ENCODE data around the gene SYCP2L.

The SYCP2L gene

DNA sequence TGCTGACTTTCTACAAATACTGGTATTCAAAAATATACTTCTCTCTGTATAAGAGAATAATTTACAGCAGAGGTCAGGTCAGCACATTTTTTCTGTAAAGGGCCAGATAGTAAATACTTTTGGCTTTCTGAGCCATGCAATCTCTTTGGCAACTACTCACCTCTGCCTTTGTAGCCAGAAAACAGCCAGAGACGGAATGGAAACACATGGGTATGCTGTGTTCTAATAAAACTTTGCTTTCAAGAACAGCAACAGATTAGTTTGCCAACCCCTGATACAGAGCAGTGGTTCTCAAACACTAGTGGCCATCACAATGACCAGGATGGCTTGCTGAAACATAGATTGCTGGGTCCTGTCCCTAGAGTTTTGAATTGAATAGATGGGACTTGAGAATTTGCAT lies 46.3 kb downstream of the SYCP2L start:
- TF ChIP-seq, protein P1, sequence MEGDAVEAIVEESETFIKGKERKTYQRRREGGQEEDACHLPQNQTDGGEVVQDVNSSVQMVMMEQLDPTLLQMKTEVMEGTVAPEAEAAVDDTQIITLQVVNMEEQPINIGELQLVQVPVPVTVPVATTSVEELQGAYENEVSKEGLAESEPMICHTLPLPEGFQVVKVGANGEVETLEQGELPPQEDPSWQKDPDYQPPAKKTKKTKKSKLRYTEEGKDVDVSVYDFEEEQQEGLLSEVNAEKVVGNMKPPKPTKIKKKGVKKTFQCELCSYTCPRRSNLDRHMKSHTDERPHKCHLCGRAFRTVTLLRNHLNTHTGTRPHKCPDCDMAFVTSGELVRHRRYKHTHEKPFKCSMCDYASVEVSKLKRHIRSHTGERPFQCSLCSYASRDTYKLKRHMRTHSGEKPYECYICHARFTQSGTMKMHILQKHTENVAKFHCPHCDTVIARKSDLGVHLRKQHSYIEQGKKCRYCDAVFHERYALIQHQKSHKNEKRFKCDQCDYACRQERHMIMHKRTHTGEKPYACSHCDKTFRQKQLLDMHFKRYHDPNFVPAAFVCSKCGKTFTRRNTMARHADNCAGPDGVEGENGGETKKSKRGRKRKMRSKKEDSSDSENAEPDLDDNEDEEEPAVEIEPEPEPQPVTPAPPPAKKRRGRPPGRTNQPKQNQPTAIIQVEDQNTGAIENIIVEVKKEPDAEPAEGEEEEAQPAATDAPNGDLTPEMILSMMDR (IDR thresholded peaks at IDR 0.05; ENCODE audit: borderline replicate concordance, control extremely low read depth, extremely low read depth, insufficient read depth, missing control alignments), result no peak
- in situ Hi-C loops (cut with MboI; ENCODE audit: low sequenced_read_pairs, unreplicated experiment), result no loop called here

DNA sequence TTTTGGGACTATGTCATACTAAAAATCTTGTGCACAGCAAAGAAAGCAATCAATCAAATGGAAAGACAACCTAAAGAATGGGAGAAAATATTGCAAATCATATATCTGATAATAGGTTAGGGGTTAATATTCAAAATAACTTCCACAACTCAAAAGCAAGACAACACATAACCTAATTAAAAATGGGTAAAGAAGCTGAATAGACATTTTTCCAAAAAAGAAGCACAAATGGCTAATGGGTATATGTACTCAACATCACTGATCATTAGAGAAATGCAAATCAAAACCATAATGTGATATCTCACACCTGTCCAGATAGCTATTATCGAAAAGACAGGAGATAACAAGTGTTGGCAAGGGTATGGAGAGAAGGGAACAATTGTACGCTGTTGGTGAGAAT lies 53.0 kb downstream of the SYCP2L start:
- TF ChIP-seq, protein P1 (IDR thresholded peaks at IDR 0.05; ENCODE audit: borderline replicate concordance, control extremely low read depth, extremely low read depth, insufficient read depth, missing control alignments), result no peak
- in situ Hi-C loops (cut with MboI; ENCODE audit: low sequenced_read_pairs, unreplicated experiment), result no loop called here
- no peak for DNase-seq (ENCODE audit: low spot score)

More for the DNA sequence above, 46.3 kb downstream of the SYCP2L start:
- DNase-seq (ENCODE audit: low spot score), result no peak

DNA sequence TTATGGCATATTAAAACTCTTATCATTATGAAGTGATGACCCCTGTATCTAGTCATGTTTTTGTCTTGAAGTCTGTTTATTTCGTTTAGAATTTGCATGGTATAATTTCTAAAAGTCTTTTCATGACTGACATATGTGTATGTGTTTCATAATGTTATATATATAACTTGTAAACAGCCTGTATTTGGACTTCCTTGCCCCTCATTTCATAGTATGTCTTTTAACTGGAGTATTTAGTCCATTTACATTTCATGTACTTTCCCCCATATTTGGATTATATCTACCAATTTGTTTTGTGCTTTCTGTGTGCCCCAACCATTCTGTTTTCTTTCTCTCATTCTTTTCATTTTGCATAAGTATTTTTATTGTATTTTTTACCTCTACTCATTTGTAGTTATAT lies 59.0 kb downstream of the SYCP2L start:
- TF ChIP-seq, protein P1 (IDR thresholded peaks at IDR 0.05; ENCODE audit: borderline replicate concordance, control extremely low read depth, extremely low read depth, insufficient read depth, missing control alignments), result no peak
- no peak for DNase-seq (ENCODE audit: low spot score)
- in situ Hi-C loops (cut with MboI; ENCODE audit: low sequenced_read_pairs, unreplicated experiment), result no loop called here

DNA sequence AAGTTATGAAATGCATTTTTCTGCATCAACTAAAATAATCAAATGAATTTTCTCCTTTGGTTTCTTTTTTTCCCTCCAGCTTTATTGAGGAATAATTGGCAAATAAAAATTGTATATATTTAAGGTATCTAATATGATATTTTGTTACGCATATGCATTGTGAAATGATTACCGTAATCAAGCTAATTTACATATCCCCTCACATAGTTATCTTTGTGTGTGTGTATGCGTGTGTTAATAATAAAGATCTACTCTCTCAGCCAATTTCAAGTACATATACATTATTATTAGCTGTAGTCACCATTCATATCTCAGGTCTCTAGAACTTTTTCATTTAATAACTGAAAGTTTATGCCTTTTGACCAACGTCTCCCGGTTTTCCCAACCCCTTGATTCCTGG lies 61.1 kb downstream of the SYCP2L start:
- TF ChIP-seq, protein P1 (IDR thresholded peaks at IDR 0.05; ENCODE audit: borderline replicate concordance, control extremely low read depth, extremely low read depth, insufficient read depth, missing control alignments), result no peak
- DNase-seq (ENCODE audit: low spot score), result no peak
- in situ Hi-C loops (cut with MboI; ENCODE audit: low sequenced_read_pairs, unreplicated experiment), result no loop called here

DNA sequence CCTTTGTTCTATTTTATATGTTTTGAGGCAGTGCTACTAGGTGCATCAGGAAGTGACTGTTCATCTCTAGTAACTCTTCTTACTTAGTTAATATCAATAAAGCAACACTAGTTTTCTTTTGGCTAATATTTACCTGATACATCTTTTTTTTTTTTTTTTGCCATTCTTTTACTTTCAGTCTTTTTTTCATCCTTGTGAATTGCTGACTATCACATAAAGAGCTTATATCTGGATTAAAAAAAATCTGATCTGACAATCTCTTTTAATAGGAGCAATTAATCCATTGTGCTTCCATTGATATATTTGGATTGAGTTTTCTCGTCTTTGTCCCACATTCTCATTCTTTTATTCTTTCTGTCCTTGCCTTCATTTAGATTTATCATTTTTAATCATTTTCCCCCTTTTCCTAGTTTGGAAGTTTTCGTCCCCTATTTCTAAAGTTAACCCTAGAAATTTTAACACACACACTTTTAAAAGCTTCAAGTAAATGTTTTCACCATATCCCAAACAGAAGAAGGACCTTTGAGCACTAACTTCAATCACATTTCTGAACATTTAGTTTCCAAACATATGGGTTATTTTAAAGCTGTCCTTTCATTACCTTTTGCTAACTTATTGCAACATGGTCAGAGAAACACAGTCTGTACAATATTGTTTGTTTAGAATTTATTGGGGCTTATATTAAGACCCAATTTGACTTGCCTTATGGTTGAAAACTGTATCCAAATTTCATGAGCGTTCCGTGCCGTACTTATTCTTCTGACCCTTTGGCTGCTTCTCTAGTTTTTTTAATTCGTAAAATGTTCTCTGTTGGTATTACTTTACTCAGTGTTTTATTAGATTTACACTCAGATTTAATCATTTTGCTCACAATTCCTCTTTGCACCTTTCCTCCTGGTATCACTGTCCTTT lies 63.0 kb downstream of the SYCP2L start:
- DNase-seq (ENCODE audit: low spot score), result no peak
- TF ChIP-seq, protein P1 (IDR thresholded peaks at IDR 0.05; ENCODE audit: borderline replicate concordance, control extremely low read depth, extremely low read depth, insufficient read depth, missing control alignments), result no peak
- in situ Hi-C loops (cut with MboI; ENCODE audit: low sequenced_read_pairs, unreplicated experiment), result loop anchor here (10.0 kb wide), 2 partner anchors 115 to 625 kb away; no protein-coding TSS in a partner anchor

DNA sequence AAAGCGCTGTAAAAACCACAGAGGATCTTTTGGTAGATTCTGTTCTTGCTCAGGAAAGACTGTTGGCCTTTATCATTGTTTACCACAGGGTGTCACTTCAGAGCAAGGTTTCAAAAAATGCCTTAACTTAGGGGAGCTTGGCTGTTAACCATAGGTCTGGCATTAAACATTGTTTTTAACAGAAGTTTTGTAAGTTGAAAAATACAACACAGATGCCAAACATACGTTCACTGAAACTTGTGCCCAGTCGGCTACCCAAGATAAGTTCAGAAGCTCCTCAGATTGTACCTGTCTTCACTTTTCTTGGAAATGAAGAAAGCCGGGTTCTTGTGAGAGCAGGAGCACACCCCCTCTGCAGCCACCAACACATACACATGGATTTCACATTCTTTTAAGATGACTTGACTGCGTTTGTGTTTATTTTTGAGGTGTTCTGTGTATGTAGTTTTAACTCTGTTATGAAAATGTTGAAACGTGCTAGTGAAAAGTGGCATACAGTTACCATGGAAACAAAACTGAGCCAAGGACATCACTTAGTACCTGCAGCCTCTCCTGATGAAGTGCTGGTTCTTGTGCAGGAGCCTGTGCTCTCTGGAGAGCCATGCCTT lies 64.9 kb downstream of the SYCP2L start:
- in situ Hi-C loops (cut with MboI; ENCODE audit: low sequenced_read_pairs, unreplicated experiment), result loop anchor here (10.0 kb wide), 2 partner anchors 113 to 623 kb away; no protein-coding TSS in a partner anchor
- TF ChIP-seq, protein P1 (IDR thresholded peaks at IDR 0.05; ENCODE audit: borderline replicate concordance, control extremely low read depth, extremely low read depth, insufficient read depth, missing control alignments), result peak; percentile 40
- peak; percentile 35 for DNase-seq (ENCODE audit: low spot score)

All from GM13976 (cell line).